ENCODE results near the gene BRDT.

GRCh38 chr1:91925644-91926435, 23.4 kb upstream of the BRDT start:
- TF ChIP-seq CTCF (optimal IDR thresholded peaks at IDR 0.05 in 1 of 3, IDR thresholded peaks at IDR 0.05 in 1 of 3, conservative IDR thresholded peaks at IDR 0.05 in 1 of 3; ENCODE audit: extremely low read depth in 1 of 3, insufficient read depth in 2 of 3, low read length in 3 of 3), result no peak
- no peak for TF ChIP-seq EZH2 (IDR thresholded peaks at IDR 0.05; ENCODE audit: low read length)

Data from keratinocyte (primary cell).